Measurements from ENCODE around the gene MPHOSPH10.
"Not testable (repeated sequence)": the region's sequence is repeated elsewhere in the genome, so short reads cannot be mapped to it uniquely, and the experiment has no call there.

MPHOSPH10 gene

GRCh38 chr2:71122387-71123298, 7.8 kb upstream of the MPHOSPH10 start:
- no peak for DNase-seq (ENCODE audit: low read depth in 3 of 3)

GRCh38 chr2:71125506-71126294, 4.7 kb upstream of the MPHOSPH10 start:
- DNase-seq (ENCODE audit: low read depth in 3 of 3): no peak

GRCh38 chr2:71126957-71127356, 3.5 kb upstream of the MPHOSPH10 start:
- DNase-seq (ENCODE audit: low read depth in 3 of 3): no peak

GRCh38 chr2:71129114-71129901, 1.1 kb upstream of the MPHOSPH10 start:
- no peak for DNase-seq (ENCODE audit: low read depth in 3 of 3)

DNA sequence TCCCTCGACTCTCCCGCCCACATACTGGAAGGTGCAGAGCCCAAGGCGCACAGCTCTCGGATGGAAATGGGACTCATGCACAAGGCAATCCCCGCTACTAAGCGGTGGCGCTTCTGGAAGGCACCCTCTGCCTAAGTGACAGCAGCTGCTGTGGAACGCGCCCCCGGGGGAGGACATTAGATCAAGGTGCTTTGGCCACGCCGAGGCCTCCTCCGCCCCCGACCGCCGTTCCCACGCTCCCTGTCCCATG, 607 bp upstream of the MPHOSPH10 start:
- DNase-seq (ENCODE audit: low read depth in 3 of 3): no peak

DNA sequence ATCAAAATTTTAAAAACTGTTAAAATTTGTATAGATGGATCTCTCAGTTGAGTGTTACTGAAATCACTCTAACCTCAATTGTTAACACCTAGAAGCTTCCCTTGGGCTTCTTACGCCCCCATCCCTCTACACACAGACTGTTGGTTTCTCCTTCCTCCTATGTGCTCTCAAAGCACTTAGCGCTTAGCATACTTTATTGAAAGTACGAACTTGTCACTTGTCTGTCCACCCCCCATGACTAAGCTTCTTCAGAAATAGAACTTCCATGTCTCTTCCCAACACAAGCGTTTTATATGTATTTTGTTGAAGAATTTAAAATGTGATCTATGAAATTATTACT, 441 bp downstream of the MPHOSPH10 start:
- DNase-seq (ENCODE audit: low read depth in 3 of 3): no peak

- not testable (repeated sequence) for DNase-seq (ENCODE audit: low read depth in 3 of 3)
Observed at GRCh38 chr2:71131387-71132166, 1.1 kb downstream of the MPHOSPH10 start.

- DNase-seq (ENCODE audit: low read depth in 3 of 3): no peak
Observed at GRCh38 chr2:71133603-71134002, 3.2 kb downstream of the MPHOSPH10 start.

- no peak for DNase-seq (ENCODE audit: low read depth in 3 of 3)
Observed at GRCh38 chr2:71136174-71136573, 5.7 kb downstream of the MPHOSPH10 start.

GRCh38 chr2:71143782-71144181, 13.3 kb downstream of the MPHOSPH10 start:
- no peak for DNase-seq (ENCODE audit: low read depth in 3 of 3)

DNA sequence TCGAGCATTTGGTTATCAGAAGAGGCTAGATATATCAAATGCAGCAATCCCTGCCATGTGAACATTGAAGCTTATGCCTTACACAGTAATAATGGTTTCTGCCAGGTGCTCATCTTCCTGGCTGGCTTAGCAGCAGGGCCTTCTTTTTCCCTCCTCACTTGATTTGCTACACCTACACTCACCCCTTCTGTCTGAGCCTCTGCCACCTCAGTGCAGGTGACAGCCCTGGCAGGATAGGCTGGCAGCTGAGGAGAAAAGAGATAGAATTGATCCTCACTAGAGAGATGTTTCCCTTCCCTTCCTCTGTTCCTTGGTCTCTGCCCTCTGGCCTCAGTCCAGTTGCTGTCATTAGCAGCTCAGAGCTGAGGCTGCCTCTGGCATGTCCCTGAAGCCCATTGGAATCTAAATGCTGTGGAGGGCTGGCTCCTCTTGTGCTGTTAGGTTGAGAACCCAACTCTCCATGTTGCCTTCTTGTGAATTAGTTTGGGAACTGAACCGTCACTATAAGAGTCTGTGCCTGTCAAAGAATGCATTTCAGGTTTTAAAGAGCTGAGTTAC, 18.2 kb downstream of the MPHOSPH10 start:
- DNase-seq (ENCODE audit: low read depth in 3 of 3): no peak

- no peak for DNase-seq (ENCODE audit: low read depth in 3 of 3)
Observed at GRCh38 chr2:71150082-71150816, 19.8 kb downstream of the MPHOSPH10 start.

DNA sequence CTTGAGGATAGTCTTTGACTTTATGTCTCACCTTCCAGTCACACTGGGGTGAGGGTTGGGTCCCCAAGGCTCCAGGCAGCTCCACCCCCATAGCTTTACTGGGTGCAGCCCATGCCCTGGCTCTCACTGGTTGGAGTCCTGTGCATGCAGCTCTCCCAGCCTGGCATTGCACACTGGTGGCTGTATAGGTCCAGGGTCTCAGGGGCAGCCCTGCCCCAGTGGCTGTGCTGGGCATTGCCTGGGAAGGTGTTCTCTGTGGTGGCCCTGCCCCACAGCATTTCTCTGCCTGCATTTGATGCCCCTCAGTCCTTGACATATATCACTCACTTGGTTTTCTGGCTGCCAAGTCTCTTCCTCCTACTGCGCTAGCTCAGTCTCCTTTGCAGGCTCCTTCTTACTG, 21.2 kb downstream of the MPHOSPH10 start:
- no peak for DNase-seq (ENCODE audit: low read depth in 3 of 3)

GRCh38 chr2:71153585-71154224, 23.3 kb downstream of the MPHOSPH10 start:
- DNase-seq (ENCODE audit: low read depth in 3 of 3): no peak

DNA sequence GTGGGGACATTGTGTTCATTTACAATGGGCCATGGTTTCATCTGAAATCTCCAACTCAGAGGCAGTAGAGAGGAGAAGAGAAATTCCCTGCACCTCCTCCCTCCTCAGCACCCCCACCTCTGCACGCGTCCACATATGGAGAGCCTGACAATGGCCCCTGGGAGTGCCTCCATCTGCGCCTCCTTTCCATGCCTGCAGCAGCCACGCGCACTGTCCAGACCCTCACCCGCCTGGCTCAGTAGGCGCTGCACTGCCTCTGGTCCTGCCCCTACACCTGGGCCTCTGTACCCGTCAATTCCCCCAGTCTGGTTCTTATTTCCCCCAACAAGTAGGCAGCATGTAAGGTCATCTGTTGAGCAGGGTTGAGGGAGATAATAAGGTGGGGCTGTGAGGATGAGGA, 23.8 kb downstream of the MPHOSPH10 start:
- no peak for DNase-seq (ENCODE audit: low read depth in 3 of 3)

GRCh38 chr2:71154798-71155197, 24.4 kb downstream of the MPHOSPH10 start:
- no peak for DNase-seq (ENCODE audit: low read depth in 3 of 3)

DNA sequence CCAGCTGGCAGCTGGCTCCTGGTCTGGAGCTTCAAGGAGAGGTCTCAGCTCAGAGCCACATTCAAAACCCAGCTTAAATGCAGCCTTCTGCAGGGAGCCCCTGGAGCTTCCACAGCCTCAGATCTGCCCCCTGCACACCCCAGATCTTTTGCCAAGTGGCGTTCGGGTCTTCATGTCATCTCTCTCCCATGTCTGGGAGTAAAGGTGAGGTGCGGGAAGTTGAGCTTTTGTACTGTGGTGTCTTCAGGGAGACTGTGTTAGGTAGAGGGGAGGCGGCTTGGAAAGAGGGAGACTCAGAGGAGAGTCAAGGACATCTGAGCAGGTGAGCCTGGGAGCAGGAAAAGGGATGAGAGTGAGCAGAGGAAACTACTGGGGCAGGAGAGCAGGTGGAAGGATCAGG, 25.4 kb downstream of the MPHOSPH10 start:
- no peak for DNase-seq (ENCODE audit: low read depth in 3 of 3)

DNA sequence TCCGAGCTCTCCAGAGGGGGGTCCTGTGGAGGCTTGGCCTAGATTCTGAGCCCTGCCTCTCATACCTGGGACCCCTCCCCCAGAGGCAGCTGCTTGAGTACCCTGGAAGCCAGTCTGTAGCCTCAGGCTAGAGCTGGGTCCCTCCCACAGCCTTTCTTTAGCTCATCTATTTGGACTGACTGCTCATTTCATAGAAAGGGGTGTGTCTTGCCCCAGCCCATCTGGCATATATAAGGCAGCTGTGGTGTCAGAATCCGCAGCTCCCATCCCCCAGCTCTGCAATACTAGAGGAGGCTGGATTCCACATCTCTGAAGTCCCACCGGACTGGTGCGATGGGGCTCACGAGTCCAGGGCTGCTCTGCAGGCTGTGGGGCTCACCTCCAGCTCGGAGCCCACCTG, 26.1 kb downstream of the MPHOSPH10 start:
- no peak for DNase-seq (ENCODE audit: low read depth in 3 of 3)

- DNase-seq (ENCODE audit: low read depth in 3 of 3): peak; percentile 21 to 37 (median 33)
Observed at GRCh38 chr2:71157124-71157793, 26.8 kb downstream of the MPHOSPH10 start.

GRCh38 chr2:71166812-71167211, 36.4 kb downstream of the MPHOSPH10 start:
- no peak for DNase-seq (ENCODE audit: low read depth in 3 of 3)
